HFFc6 (cell line): ENCODE results near the gene VEPH1. TPM values are rescaled to one million over a fixed set of nuclear protein-coding genes. Genes with fewer than 3 reads are reported as not detected.

Source experiments
- DNase-seq: peaks from one replicate; pipeline ENCODE4 v3.0.0-alpha.2; 2018
- H3K27ac Mint-ChIP-seq: 2 replicates; pipeline ENCODE4 v1.8.0; 2020; ENCODE audit warnings: mild to moderate bottlenecking, mixed read lengths
- H3K27me3 Mint-ChIP-seq: 2 replicates; pipeline ENCODE4 v1.8.0; 2021; ENCODE audit warnings: mild to moderate bottlenecking, moderate library complexity, mixed read lengths; ENCODE audit not compliant: insufficient read depth
- H3K36me3 Mint-ChIP-seq: 2 replicates; pipeline ENCODE4 v1.8.0; 2021; ENCODE audit warnings: low read depth, mixed read lengths
- H3K4me1 Mint-ChIP-seq: 2 replicates; pipeline ENCODE4 v1.8.0; 2020; ENCODE audit warnings: low read depth, mixed read lengths
- H3K4me3 Mint-ChIP-seq: 2 replicates; pipeline ENCODE4 v1.8.0; 2020; ENCODE audit warnings: mild to moderate bottlenecking, moderate library complexity, mixed read lengths
- H3K9me3 Mint-ChIP-seq: 2 replicates; pipeline ENCODE4 v1.8.0; 2020; ENCODE audit warnings: mild to moderate bottlenecking, mixed read lengths
- total RNA-seq, 6 experiments: library from RNA; stranded (reverse); fragmentation: NEBNext Ultra II Directional; extraction: Animal tissue kit (Norgen Biotek cat#: 25700); gene quantifications; 2 replicates in 1 of 6; 3 replicates in 5 of 6; pipeline ENCODE4 v1.2.3, GENCODE V29; 2021
- TF ChIP-seq, protein P1 (sequence below): fragments of 200-600 bp; sonication (generic); IDR thresholded peaks from 2 replicates; pipeline ENCODE4 v1.5.0; 2021; ENCODE audit warnings: antibody characterized with exemption, mild to moderate bottlenecking

VEPH1 gene
- total RNA-seq, 6 experiments from 2014 or later, result 33.3 to 72.7 (median 63.8) TPM

DNA sequence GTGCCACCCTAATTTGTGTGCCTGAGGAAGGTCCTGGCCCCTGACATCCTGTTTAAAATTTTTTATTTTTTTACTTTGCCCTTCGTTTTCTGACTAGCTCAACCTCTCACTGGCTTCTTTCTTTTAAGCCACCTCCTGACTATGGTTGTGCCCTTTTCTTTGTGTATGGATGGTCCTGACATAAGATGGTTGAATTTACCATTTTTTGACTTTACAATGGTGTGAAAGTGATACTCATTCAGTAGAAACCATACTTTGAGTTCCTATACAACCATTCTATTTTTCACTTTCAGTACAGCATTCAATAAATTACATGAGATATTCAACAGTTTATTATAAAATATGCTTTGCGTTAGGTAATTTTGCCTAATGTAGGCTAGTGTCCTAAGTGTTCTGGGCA, 140.9 kb downstream of the VEPH1 start:
- TF ChIP-seq, protein P1, sequence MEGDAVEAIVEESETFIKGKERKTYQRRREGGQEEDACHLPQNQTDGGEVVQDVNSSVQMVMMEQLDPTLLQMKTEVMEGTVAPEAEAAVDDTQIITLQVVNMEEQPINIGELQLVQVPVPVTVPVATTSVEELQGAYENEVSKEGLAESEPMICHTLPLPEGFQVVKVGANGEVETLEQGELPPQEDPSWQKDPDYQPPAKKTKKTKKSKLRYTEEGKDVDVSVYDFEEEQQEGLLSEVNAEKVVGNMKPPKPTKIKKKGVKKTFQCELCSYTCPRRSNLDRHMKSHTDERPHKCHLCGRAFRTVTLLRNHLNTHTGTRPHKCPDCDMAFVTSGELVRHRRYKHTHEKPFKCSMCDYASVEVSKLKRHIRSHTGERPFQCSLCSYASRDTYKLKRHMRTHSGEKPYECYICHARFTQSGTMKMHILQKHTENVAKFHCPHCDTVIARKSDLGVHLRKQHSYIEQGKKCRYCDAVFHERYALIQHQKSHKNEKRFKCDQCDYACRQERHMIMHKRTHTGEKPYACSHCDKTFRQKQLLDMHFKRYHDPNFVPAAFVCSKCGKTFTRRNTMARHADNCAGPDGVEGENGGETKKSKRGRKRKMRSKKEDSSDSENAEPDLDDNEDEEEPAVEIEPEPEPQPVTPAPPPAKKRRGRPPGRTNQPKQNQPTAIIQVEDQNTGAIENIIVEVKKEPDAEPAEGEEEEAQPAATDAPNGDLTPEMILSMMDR, result no peak
- Mint-ChIP-seq H3K4me1 (peaks cover 75% of the 10 kb centered on the region), H3K9me3 (no peaks in the 10 kb centered on the region), H3K4me3 (no peak overlapping the region), H3K36me3 (peaks cover 33% of the 10 kb centered on the region), H3K27ac (no peak overlapping the region), H3K27me3 (no peaks in the 10 kb centered on the region)
- no peak for DNase-seq

DNA sequence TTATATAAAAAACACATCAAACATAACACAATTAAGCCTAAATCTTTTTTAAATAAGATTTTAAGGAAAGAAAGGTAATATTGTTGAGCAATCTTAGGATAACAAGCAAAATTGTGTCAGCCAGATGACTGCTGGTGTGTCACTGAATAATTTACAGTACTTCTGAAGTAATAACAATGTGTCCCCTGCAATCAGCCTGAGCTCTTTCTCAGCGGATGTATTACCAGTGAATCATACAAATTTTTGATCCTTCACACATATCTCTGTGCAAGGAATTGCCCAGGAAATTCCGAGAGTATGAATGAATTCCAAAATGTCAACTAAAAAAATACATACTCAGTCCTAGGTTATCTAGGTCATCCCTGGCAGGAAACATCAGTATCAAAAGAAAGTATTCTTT, 143.2 kb downstream of the VEPH1 start:
- H3K36me3 Mint-ChIP-seq, result peaks cover 33% of the 10 kb centered on the region
- H3K27ac Mint-ChIP-seq, result peak overlapping the region; percentile 42; the same call in 1 of the 2 replicates
- peaks cover 70% of the 10 kb centered on the region for H3K4me1 Mint-ChIP-seq
- no peaks in the 10 kb centered on the region for H3K27me3 Mint-ChIP-seq
- peak overlapping the region; percentile 16; the same call in 1 of the 2 replicates for H3K4me3 Mint-ChIP-seq
- TF ChIP-seq, protein P1, result no peak
- H3K9me3 Mint-ChIP-seq, result no peaks in the 10 kb centered on the region
- peak; percentile 87 for DNase-seq

DNA sequence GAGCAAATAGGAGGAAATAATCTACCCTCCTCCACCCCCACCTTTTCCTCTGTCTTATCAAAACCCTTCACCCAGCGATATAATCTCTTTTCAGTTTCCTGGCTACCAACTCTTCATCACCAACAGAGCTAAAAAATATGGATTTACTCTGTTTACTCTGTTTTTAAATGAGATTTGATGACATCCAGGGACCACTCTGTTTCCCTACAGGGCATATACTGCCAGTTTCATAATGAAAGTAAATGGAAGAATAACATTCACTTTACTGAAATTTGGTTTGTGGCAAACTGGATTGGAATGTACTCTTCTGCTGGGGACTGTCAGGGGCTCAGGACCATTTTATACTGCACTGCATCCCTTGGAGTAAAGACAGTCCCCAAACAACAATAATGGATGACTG, 146.7 kb downstream of the VEPH1 start:
- no peak for DNase-seq
- H3K9me3 Mint-ChIP-seq, result no peaks in the 10 kb centered on the region
- H3K4me1 Mint-ChIP-seq, result peaks cover 63% of the 10 kb centered on the region
- H3K27ac Mint-ChIP-seq, result no peak overlapping the region
- H3K36me3 Mint-ChIP-seq, result peaks cover 21% of the 10 kb centered on the region
- TF ChIP-seq, protein P1, result no peak
- H3K4me3 Mint-ChIP-seq, result no peak overlapping the region
- no peaks in the 10 kb centered on the region for H3K27me3 Mint-ChIP-seq

DNA sequence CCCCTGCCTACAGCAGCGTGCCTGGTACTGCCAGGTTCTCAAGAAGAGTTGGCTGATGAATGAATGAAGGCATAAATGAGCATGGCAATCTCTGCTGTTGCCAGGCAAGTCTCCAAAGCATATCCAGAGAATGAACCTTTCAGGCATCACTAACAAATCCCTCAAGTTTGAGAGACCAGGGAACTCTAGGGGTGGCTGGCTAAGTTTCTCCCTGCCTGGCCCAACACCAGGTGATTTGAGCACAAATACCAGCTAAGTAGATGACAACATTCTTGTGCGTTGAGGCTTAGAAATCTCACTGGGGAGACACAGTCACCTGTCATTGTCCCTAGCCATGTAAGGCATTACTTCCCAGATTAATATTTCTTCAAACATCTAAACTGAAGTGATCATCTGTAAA, 147.9 kb downstream of the VEPH1 start:
- Mint-ChIP-seq H3K4me3 (no peak overlapping the region), H3K9me3 (no peaks in the 10 kb centered on the region), H3K4me1 (peaks cover 58% of the 10 kb centered on the region), H3K36me3 (peaks cover 26% of the 10 kb centered on the region), H3K27me3 (no peaks in the 10 kb centered on the region), H3K27ac (no peak overlapping the region)
- no peak for DNase-seq
- TF ChIP-seq, protein P1, result no peak

DNA sequence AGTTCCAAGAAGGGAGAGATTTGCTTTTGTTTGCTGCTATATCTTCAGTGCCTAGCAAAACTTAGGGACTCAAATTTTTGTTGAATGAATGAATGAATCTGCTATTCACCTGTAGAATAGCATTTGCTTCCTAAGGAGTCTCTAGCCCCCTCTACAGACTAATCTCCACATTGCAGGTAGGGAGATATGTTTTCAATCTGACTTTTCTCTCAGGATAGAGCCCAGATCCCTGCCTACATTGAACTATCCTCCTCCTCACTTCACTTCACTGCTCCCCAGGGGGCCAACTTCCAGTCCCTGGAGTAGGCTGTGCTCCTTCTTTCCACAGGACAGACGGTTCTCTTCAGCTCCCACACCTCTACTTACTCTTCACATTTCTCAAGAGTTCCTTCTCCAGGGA, 148.5 kb downstream of the VEPH1 start:
- no peaks in the 10 kb centered on the region for H3K27me3 Mint-ChIP-seq
- no peak overlapping the region for H3K4me3 Mint-ChIP-seq
- H3K27ac Mint-ChIP-seq, result no peak overlapping the region
- TF ChIP-seq, protein P1, result peak; percentile 75
- DNase-seq, result peak; percentile 27
- H3K36me3 Mint-ChIP-seq, result peaks cover 30% of the 10 kb centered on the region
- no peaks in the 10 kb centered on the region for H3K9me3 Mint-ChIP-seq
- H3K4me1 Mint-ChIP-seq, result peaks cover 55% of the 10 kb centered on the region

DNA sequence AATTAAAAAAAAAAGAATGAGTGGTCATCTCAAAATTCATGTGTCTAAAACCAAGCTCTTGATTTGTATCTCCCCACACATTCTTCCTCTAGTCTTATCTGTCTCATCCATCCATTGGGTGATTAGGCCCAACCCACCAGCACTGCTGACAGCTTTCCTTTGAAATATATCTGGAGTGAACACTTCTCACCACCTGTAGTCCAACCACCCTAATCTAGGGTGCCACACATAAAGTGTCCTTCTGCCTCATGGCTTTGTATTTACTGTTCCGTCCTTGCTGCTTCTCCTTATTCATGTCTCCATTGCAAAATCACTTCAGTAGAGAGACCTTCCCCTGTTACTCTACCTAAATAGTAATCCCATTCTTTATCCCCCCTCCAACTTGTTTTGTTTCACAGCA, 149.0 kb downstream of the VEPH1 start:
- DNase-seq, result no peak
- H3K9me3 Mint-ChIP-seq, result no peaks in the 10 kb centered on the region
- TF ChIP-seq, protein P1, result no peak
- no peaks in the 10 kb centered on the region for H3K27me3 Mint-ChIP-seq
- no peak overlapping the region for H3K27ac Mint-ChIP-seq
- no peak overlapping the region for H3K4me3 Mint-ChIP-seq
- H3K4me1 Mint-ChIP-seq, result peaks cover 50% of the 10 kb centered on the region
- H3K36me3 Mint-ChIP-seq, result peaks cover 30% of the 10 kb centered on the region
